ENCODE data around the gene ZNF678. TPM values are rescaled to one million over a fixed set of nuclear protein-coding genes. Genes with fewer than 3 reads are reported as not detected.

Gene ZNF678
- polyA plus RNA-seq, 1 donor = 9.3 TPM

DNA sequence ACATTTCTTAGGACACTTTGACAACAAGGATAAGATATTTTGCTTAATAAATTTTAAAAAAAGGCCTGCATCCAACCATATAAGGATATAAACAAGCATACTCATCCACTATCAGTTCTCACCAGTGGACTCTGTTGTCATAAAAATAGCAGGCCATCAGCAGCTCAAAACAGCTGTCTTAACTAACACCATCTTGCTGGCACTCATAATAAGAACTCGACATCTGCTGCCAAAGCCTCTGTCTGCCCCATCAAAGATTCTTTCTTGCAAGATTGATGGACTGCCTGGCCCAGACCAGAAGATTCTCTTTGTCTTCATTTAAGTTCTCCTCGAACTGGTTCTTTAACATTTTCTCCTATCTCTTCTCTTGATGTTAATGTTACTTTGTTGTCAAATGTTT lies 161.7 kb downstream of the ZNF678 start:
- DNase-seq = no peak

DNA sequence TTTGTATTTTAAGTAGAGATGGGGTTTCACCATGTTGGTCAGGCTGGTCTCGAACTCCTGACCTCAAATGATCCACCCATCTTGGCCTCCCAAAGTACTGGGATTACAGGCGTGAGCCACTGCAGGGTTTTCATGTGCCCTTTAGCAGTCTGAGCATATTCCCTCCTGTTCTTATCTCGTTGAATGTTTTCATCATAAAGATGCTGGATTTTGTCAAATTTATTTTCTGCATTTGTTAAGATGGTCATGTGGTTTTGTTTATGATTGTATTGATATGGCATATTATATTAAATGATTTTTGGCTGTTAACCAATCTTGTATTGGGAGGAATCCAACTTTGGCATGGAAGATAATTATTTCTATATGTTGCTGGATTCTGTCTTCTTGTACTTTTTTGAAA lies 163.0 kb downstream of the ZNF678 start:
- DNase-seq = no peak

Other genes starting within 250 kb of the ZNF678 start
- gene CDC42BPA, start 245.1 kb upstream of the ZNF678 start, polyA plus RNA-seq (ENCODE audit: insufficient read length) = 28.8 TPM
- 20.7 TPM for gene JMJD4, start 171.7 kb downstream of the ZNF678 start, polyA plus RNA-seq (ENCODE audit: insufficient read length)
- 35.2 TPM for gene SNAP47, start 171.9 kb downstream of the ZNF678 start, polyA plus RNA-seq (ENCODE audit: insufficient read length)

Data from hindlimb muscle (tissue), 1 donor.